AML-193 (cell line): ENCODE measurements around the gene RNF150.
A peak's percentile ranks its signal among the peaks of the same experiment; 100 is the strongest.

ENCODE experiments used
- DNase-seq, 2 experiments: peaks; one replicate each; lab custom pipeline; 2025; lab: John Stamatoyannopoulos, UW

The RNF150 gene

GRCh38 chr4:140924761-140925392, 208.4 kb downstream of the RNF150 start:
- DNase-seq, result no peak

GRCh38 chr4:140906993-140907962, 226.0 kb downstream of the RNF150 start:
- DNase-seq, result no peak

DNA sequence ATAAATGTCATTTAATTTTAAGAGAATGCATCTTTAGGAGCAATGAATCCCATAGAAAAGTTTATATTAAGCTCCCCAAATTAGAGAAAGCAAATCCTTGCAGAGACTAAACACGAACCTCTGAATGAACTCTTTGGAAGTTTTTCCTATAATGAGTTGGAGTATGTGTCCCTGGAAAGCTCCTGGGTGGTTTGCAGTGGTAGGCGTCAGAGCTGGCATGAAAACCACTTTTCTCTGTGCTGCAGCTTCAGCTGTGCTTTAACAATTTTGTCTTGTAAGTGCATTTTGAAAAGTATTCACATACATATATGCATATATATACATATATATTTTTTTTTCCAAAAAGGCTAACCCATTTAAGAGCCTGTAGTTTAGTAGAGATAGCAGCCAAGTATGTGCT, 228.4 kb downstream of the RNF150 start:
- no peak for DNase-seq

GRCh38 chr4:140903522-140904475, 229.5 kb downstream of the RNF150 start:
- DNase-seq, result no peak

DNA sequence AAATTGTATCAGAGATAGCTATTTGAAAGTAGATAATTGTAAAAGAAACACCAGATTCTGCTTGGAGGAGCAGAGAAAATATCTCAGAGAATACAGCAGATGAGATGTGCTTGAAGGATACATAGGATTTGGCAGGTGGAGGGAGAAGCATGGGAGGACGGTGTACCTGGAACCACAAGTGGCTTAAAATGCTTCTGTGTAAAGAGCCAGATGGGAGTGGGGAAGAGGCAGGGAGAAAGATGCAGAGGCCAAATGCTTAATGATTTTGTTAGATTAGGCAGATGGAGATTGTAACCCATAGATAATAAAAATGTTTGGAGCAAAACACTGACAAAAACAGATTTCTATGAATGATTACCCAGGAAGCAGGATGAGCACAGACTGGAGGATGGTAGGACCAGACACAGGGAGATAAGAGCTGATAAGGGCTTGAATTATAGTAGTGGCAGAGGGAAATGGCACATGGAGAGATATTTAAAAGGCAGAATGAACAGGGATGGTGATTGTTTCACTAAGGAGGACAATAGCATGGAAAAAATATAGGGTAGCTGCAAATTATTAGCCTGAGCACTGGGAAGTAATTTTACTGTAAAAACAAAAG, 231.4 kb downstream of the RNF150 start:
- DNase-seq, result no peak

- no peak for DNase-seq
These were observed 239.3 kb downstream of the RNF150 start for GRCh38 chr4:140893939-140894338.

DNA sequence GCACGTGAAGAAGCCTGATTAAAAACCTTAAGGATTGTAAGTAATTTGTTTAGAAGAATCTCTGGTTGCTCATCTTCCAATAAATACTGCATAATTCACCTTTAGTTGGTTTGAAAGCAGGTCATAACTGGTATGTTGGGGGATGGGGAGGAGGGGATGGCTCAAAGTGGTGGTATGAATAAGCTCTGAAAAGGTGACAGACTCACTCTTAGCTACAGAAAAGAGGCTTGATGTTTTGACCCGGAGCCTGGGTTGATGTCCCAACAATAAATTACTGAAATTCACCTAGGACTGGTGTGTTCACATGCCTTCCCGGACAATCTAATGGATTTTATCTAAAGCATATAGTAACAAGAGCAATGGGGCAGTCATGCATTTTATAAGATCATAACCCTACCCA, 245.2 kb downstream of the RNF150 start:
- DNase-seq, result no peak

DNA sequence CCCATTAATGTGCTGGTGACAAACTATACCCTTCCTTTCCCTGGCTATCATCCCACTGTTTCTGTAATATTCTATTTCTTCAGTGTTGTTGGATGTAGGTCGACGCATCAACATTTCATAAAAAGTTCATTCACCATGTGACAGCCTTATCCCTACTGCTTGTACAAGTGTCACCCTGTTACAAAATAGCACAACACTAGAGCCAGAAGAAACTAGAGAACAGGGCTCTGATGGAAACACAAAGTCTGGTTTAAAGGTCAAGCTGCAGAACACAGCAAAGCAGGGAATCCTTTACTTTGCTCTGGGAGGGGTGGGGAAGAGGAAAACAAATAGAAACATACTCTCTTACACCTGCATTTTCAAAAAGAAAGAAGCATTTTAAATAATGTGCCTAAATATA, 245.8 kb downstream of the RNF150 start:
- DNase-seq, result no peak

- peak; percentile 49 to 61 for DNase-seq
These were observed 248.7 kb downstream of the RNF150 start for GRCh38 chr4:140884431-140885058.

GRCh38 chr4:140877781-140878180, 255.5 kb downstream of the RNF150 start:
- no peak for DNase-seq

DNA sequence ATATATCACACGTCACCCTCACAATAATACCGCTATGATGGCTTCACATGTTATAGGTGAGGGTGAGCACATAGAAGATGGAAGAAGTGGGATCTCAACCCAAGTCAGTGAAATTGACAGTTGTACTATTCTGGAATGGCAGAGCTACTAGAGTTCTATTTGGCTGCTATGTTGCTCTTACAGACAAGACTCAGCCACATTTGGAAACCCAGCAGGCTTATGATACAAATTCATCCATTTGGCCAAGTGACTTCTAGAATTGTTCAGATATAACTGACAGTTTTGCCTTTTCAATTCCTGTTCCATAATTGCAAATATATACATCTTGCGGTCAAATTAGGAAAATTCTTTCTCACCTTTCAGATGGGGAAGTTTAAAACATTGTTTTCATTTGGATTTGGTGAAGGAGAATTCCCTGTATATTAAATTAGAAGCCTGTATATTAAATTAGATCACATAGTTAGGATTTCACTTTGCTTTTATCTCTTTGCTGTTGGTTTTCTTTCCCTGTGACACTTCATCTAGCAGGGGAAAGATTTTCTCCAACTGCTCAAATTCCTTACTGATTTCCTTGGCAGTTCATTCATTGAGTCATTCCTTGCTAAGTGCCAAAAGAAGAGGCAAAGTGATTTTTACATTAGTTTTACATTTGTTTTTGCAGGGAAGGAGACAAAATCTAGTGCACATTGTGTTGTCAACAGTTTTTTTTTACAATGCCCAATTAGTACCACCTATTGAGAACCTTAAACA, 256.5 kb downstream of the RNF150 start:
- no peak for DNase-seq

GRCh38 chr4:140875746-140876452, 257.4 kb downstream of the RNF150 start:
- DNase-seq, result no peak

GRCh38 chr4:140874056-140874455, 259.2 kb downstream of the RNF150 start:
- no peak for DNase-seq

DNA sequence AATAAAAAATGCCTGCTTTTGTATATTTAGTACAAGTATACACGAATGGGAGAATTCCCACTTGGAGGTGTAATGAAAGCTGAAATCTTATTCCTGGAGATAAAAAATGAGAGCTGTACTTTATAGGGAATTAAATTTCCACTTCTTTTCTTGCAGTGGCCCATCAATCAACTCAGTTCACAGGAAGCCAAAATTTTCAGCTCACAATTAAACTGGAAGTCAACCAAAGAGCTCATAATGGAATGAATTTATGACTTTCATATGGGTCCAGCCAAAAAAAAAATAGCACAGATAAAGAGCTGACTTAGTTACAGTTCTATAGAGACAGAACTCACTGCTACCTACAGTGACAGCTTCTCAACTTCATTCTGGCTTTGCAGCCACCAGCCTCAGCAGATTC, 261.9 kb downstream of the RNF150 start:
- DNase-seq, result no peak

DNA sequence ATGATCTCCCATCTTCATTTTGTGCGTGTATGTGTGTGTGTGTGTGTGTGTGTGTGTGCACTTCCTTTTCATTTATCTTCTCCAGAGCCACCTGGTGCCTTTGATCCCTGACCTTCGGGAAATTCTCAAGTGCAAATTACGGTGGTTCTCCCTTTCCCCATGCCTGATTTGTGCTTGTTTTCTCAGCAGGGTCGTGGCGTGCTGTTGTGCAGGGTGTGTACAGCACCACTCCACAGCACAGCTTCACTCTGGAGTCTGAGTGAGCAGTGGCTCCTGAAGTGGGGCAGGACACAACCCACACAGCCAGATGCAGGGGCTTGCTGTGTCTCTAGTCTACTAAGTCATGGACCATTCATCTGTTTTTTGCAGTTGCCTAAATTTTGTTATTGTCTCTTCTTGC, 262.8 kb downstream of the RNF150 start:
- no peak for DNase-seq

- DNase-seq, result no peak
These were observed 263.8 kb downstream of the RNF150 start for GRCh38 chr4:140869446-140869845.

GRCh38 chr4:140867356-140867755, 265.9 kb downstream of the RNF150 start:
- no peak for DNase-seq

DNA sequence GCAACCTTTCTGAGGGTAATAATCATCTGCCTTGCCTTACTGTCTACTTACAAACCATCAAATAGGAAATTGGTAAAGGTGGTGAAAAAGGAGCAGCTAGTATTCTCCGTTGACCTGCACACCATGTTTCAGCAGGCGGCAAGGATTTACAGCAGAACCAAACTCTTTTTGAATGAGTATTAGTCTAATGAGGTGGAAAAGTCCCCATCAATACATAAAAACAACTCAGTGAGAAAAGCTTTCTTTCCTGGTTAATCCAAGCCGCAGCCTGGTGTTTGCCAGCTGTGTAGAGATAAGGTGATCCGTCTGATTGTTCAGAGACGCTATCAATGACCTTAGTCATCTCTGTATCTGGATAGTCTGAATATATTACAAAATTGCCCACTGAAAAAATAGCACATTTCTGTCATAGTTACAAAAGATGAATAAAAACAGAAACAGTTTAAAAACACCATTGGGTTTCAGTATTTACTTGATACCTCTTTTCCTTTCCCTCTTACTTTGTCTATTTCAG, 266.7 kb downstream of the RNF150 start:
- DNase-seq, result no peak
